ENCODE measurements around the gene CD2.
"Not testable (repeated sequence)": the region's sequence is repeated elsewhere in the genome, so short reads cannot be mapped to it uniquely, and the experiment has no call there.

The CD2 gene

GRCh38 chr1:116732726-116733125, 21.5 kb upstream of the CD2 start:
- no peak for DNase-seq

GRCh38 chr1:116733476-116734365, 20.5 kb upstream of the CD2 start:
- DNase-seq, result no peak

- no peak for DNase-seq
Observed at GRCh38 chr1:116735246-116735645, 19.0 kb upstream of the CD2 start.

- DNase-seq, result peak; percentile 68
Observed at GRCh38 chr1:116737020-116737854, 17.0 kb upstream of the CD2 start.

GRCh38 chr1:116737855-116738321, 16.3 kb upstream of the CD2 start:
- no peak for DNase-seq

- DNase-seq, result no peak
Observed at GRCh38 chr1:116738673-116739370, 15.4 kb upstream of the CD2 start.

- DNase-seq, result no peak
Observed at GRCh38 chr1:116739371-116740012, 14.7 kb upstream of the CD2 start.

- no peak for DNase-seq
Observed at GRCh38 chr1:116740296-116740695, 13.9 kb upstream of the CD2 start.

DNA sequence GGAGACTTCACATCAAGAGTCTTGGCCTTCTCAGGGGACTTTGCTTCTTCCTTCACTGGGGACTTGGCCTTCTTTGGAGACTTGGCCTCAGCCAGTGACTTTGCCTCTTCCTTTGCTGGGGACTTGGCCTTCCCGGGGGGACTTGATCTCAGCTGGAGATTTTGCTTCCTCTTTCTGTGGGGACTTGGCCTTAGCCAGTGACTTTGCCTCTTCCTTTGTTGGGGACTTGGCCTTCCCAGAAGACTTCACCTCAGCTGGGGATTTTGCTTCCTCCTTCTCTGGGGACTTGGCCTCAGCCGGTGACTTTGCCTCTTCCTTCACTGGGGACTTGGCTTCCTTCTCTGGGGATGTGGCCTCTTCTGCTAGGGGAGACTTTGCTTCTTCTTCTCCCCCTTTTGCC, 13.5 kb upstream of the CD2 start:
- no peak for DNase-seq

- DNase-seq, result no peak
Observed at GRCh38 chr1:116741836-116742565, 12.2 kb upstream of the CD2 start.

DNA sequence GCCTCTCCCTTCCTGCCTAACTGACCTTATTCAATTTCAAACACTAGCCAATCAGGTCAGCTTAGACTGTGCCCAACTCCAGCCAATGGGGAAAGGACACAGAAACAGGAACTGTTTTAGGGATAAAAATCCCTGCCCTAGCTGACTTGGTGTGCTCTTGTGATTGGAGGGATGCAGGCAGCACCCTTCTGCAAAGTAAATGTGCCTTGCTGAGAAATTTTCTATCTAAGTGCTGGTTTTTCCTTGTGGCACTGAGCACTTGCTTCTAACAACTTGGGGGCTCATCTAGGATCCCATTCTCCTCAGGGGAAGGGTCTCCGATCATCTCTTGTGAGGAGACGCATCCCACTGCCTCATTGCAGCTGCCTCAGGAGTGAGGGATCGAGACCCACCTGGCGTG, 10.7 kb upstream of the CD2 start:
- no peak for DNase-seq

- no peak for DNase-seq
Observed at GRCh38 chr1:116748272-116748671, 6.0 kb upstream of the CD2 start.

- DNase-seq, result no peak
Observed at GRCh38 chr1:116751146-116751545, 3.1 kb upstream of the CD2 start.

DNA sequence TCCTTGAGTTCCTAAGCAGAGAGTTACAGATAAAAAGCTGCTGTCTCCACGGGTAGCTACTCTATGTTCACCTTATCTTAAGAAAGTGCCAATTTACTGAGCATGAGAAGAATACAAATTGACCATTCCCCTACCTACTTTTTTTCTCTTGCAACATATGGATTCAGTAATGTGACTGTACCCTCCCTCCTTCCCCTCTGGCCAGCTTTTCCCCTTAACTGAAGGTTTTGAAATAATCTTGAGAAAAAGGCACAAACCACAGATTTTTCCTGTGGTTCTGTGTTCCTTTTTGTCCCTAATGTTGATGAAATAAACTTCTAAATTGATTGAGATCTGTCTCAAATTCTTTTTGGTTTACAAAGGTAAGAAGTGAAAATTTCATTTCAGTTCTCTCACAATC, 2.6 kb upstream of the CD2 start:
- DNase-seq, result no peak

DNA sequence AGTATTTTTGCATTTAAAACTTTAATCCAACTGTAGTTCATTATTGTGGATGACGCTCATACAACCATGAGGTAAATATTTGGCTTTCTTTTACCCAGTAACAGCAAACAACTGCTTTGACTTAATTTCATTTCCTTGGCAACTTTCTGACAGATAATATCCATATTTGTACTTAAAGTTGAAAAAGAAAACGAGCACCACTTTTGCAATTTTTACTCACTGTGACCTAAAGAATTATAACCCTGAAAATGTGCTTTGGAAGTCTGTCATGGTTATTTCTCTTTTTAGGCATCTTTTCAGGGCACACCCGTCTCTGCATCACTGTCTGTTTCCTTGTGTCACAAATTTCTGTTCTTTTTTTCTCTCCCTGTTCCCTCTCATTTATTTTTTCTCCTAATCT, 918 bp upstream of the CD2 start:
- DNase-seq, result no peak

GRCh38 chr1:116755066-116755465, 836 bp downstream of the CD2 start:
- DNase-seq, result no peak

DNA sequence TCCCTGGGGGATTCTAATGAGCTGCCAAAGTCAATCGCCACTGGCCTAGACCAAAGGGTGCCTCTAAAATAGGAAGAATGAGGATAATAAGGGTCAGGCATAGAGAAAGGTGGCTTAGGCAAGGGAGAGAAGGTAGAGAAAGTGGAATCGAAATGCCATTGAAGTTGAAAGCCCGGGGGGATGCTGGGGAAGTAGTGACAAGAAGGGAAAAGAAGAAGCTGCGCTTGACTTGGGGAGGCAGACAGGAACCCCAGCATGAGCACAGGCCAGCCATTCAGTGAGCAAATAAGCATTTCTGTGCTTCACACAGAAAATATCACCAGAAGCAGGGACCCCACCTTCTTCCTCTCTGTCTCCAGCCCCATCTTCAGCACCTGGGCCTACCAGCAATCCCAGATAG, 1.5 kb downstream of the CD2 start:
- DNase-seq, result no peak

- DNase-seq, result not testable (repeated sequence)
Observed at GRCh38 chr1:116756092-116756491, 1.9 kb downstream of the CD2 start.

DNA sequence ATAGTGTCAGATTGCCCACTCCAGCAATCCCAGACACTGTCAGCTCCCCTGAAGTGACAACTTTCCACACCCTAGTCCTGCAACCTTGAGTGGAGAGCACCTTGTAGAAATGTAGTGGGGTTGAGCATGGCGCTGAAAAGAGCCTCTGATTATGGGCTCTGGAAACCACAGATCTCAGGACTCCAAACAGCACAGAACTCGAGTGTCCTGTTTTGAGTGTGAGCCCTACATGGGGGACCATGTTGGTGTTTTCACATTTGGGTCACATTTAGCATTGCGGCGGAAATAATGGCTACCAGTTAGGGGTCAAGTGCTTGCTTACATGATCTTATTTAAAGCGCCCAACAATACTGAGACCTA, 4.2 kb downstream of the CD2 start:
- DNase-seq, result not testable (repeated sequence)

DNA sequence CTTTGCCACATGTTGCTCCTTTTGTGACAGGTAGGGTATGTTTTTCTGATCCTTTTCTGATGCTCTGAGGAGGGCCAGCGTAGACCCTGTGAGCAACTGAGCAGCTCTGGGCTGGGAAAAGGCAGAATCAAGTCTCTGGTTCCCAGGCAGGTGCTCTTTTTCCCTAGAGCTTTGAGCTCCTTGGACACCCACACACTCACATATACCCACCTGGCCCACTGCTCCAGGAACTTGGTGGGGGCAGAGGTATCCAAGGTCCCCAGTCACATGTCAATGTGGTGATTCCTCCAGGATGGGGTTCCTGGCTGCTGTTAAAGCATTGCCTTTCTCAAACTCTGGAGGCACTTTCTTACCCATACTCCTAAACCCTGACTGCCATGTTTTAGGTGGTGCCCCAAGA, 5.4 kb downstream of the CD2 start:
- DNase-seq, result no peak

DNA sequence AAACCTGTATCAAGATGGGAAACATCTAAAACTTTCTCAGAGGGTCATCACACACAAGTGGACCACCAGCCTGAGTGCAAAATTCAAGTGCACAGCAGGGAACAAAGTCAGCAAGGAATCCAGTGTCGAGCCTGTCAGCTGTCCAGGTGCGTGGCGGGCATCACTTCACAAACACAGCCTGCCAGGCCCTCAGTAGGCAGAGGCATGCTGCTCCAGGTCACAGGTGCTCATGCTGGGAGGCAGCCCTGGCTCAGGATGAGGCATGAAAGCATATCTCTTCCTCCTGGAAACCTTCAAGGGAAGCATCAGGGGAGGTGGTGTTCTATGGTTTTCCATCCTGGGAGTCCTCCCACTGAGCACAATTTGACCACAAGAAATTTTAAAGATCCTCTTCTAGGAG, 6.3 kb downstream of the CD2 start:
- DNase-seq, result no peak

DNA sequence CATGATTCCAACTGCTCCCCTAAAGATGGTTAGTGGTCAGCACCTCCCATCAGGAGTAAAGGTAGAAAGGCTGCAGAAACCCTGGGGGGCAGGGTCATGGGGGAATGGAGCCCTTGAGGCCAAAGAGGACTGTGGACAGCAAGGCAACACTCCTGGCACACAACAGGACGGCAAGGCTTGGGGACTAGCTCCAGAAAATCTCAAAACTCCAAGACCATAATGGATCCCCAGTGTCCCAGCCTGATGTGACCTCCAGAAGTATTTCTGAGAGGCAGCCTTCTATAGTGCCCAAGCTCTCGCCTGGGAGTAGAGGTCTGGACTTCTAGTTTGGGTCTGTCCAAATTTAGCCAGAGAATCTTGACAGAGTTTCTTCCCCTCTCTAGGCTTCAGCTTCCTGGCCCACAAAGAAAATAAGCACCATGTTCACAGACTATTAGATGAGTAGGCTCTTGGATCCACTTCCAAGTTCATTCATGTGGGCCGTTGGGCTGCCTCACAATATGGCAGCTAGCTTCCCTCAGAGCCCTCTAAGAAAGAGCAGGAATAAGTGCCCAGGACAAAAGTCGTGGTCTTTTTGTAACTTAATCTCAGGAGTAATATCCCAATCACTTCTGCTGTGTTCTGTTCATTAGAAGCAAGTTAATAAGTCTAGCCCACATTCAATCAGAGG, 6.9 kb downstream of the CD2 start:
- no peak for DNase-seq
